AG04449 (cell line): Measurements from ENCODE around the gene ODF4.
"Not testable (repeated sequence)": the region's sequence is repeated elsewhere in the genome, so short reads cannot be mapped to it uniquely, and the experiment has no call there.

ENCODE experiments used
- CTCF ChIA-PET: fragments of 350-600 bp; formaldehyde crosslinking; extraction: SDS; loops from one replicate; lab custom pipeline; 2021; ENCODE audit warnings: antibody characterized with exemption; lab: Yijun Ruan, JAX
- POLR2A ChIA-PET: fragments of 400-600, 350-600 bp; formaldehyde crosslinking; extraction: SDS; loops from one replicate; lab custom pipeline; 2020; ENCODE audit warnings: antibody characterized with exemption, inconsistent platforms; lab: Yijun Ruan, JAX
- DNase-seq: peaks from one replicate; pipeline ENCODE4 v3.0.0-alpha.2; 2010; ENCODE audit warnings: low read depth, low spot score
- H3K4me3 ChIP-seq: 2 replicates; pipeline ENCODE4 v1.5.1; 2011; ENCODE audit warnings: low read depth, mild to moderate bottlenecking, control low read depth, low read length
- CTCF ChIP-seq: IDR thresholded peaks from one replicate; pipeline ENCODE4 v1.5.1; 2011; ENCODE audit warnings: mild to moderate bottlenecking, moderate library complexity, low read length, control low read depth, inconsistent platforms; ENCODE audit not compliant: insufficient read depth; ENCODE audit errors: missing control alignments

Gene ODF4

GRCh38 chr17:8391711-8392110 is 52.1 kb downstream of the ODF4 start:
- CTCF ChIA-PET = interaction anchor here (1.1 to 2.1 kb wide), 4 partner anchors 9 to 18 kb away, joined by 3 to 10 read pairs (median 6); partner anchors contain the start of genes KRABD2 and RPL26
- POLR2A ChIA-PET = no interaction called here
- no peak overlapping the region for H3K4me3 ChIP-seq
- DNase-seq = no peak
- no peak for TF ChIP-seq CTCF

GRCh38 chr17:8392274-8392673 is 52.6 kb downstream of the ODF4 start:
- POLR2A ChIA-PET = no interaction called here
- no peak overlapping the region for H3K4me3 ChIP-seq
- CTCF ChIA-PET = interaction anchor here (1.1 to 2.1 kb wide), 4 partner anchors 10 to 18 kb away, joined by 3 to 10 read pairs (median 6); partner anchors contain the start of genes KRABD2 and RPL26
- no peak for TF ChIP-seq CTCF
- no peak for DNase-seq

GRCh38 chr17:8392674-8393469 is 53.2 kb downstream of the ODF4 start:
- no peak for TF ChIP-seq CTCF
- ChIA-PET CTCF (interaction anchor here (0.7 to 2.1 kb wide), 5 partner anchors 9 to 392 kb away, joined by 3 to 10 read pairs (median 4); partner anchors contain the start of gene KRABD2), POLR2A (no interaction called here)
- DNase-seq = no peak
- no peak overlapping the region for H3K4me3 ChIP-seq

GRCh38 chr17:8393470-8394231 is 54.0 kb downstream of the ODF4 start:
- H3K4me3 ChIP-seq = no peak overlapping the region
- no peak for TF ChIP-seq CTCF
- POLR2A ChIA-PET = interaction anchor here (0.6 kb wide), 1 partner anchor 9 kb away, joined by 3 read pairs; no protein-coding TSS in a partner anchor
- DNase-seq = no peak
- CTCF ChIA-PET = interaction anchor here (0.8 to 2.7 kb wide), 7 partner anchors 10 to 392 kb away, joined by 3 to 14 read pairs (median 10); partner anchors contain the start of gene KRABD2

- ChIA-PET CTCF (interaction anchor here (1.9 to 2.7 kb wide), 4 partner anchors 11 to 16 kb away, joined by 8 to 14 read pairs (median 10); no protein-coding TSS in a partner anchor), POLR2A (interaction anchor here (0.6 kb wide), 1 partner anchor 10 kb away, joined by 3 read pairs; no protein-coding TSS in a partner anchor)
- not testable (repeated sequence) for DNase-seq, H3K4me3 ChIP-seq
Observed at GRCh38 chr17:8394497-8394896, 54.9 kb downstream of the ODF4 start.
